GM23338 (cell line): ENCODE measurements around the gene TMEM121. TPM values are rescaled to one million over a fixed set of nuclear protein-coding genes. Genes with fewer than 3 reads are reported as not detected.

Source experiments
- ATAC-seq: fragments of 200-7000 bp; cut with Tn5 transposase; 3 replicates; pipeline ENCODE4 v1.9.1; 2020
- DNase-seq: peaks from one replicate; pipeline ENCODE4 v3.0.0-alpha.2; 2015; ENCODE audit warnings: low spot score
- H2AFZ ChIP-seq: fragments of 200-600 bp; sonication (generic); 2 replicates; pipeline ENCODE4 v1.8.0; 2016; ENCODE audit warnings: antibody characterized with exemption, mild to moderate bottlenecking, moderate library complexity
- H3F3A ChIP-seq: fragments of 200-600 bp; sonication (generic); replicated peaks from 2 replicates; pipeline ENCODE4 v1.8.0; 2017; ENCODE audit warnings: antibody characterized with exemption, mixed run types, low read depth
- H3K27ac ChIP-seq: fragments of 200-600 bp; sonication (generic); 2 replicates; pipeline ENCODE4 v1.6.1; 2016; ENCODE audit warnings: low read depth
- H3K27me3 ChIP-seq: fragments of 200-600 bp; sonication (generic); 2 replicates; pipeline ENCODE4 v1.8.0; 2016; ENCODE audit warnings: mild to moderate bottlenecking, mixed run types, moderate library complexity; ENCODE audit not compliant: insufficient read depth
- H3K36me3 ChIP-seq: fragments of 200-600 bp; sonication (generic); 2 replicates; pipeline ENCODE4 v1.8.0; 2016; ENCODE audit warnings: mild to moderate bottlenecking; ENCODE audit not compliant: insufficient read depth
- H3K4me1 ChIP-seq: fragments of 200-600 bp; sonication (generic); 2 replicates; pipeline ENCODE4 v1.8.0; 2016; ENCODE audit warnings: mild to moderate bottlenecking, moderate library complexity; ENCODE audit not compliant: insufficient read depth
- H3K4me2 ChIP-seq: fragments of 200-600 bp; sonication (generic); 2 replicates; pipeline ENCODE4 v1.7.1; 2017; ENCODE audit warnings: mixed run types
- H3K4me3 ChIP-seq: fragments of 200-600 bp; sonication (generic); 2 replicates; pipeline ENCODE4 v1.6.1; 2016; ENCODE audit warnings: mixed run types
- H3K79me2 ChIP-seq: fragments of 200-600 bp; sonication (generic); replicated peaks from 2 replicates; pipeline ENCODE4 v1.8.0; 2017; ENCODE audit warnings: mild to moderate bottlenecking; ENCODE audit not compliant: insufficient read depth
- H3K9me2 ChIP-seq: fragments of 200-600 bp; sonication (generic); 2 replicates; pipeline ENCODE4 v1.8.0; 2017; ENCODE audit not compliant: insufficient read depth
- H4K20me1 ChIP-seq: fragments of 200-600 bp; sonication (generic); replicated peaks from 2 replicates; pipeline ENCODE4 v1.8.0; 2017; ENCODE audit warnings: mild to moderate bottlenecking; ENCODE audit not compliant: insufficient read depth
- H3K27ac Mint-ChIP-seq: 2 replicates; pipeline ENCODE4 v1.8.0; 2020; ENCODE audit warnings: inconsistent platforms, mild to moderate bottlenecking, moderate library complexity, mixed read lengths
- H3K27me3 Mint-ChIP-seq: 3 replicates; pipeline ENCODE4 v1.8.0; 2022; ENCODE audit warnings: low read depth, mild to moderate bottlenecking, moderate library complexity, mixed read lengths, inconsistent platforms; ENCODE audit not compliant: insufficient read depth, poor library complexity
- H3K36me3 Mint-ChIP-seq: 3 replicates; pipeline ENCODE4 v1.8.0; 2021; ENCODE audit warnings: low read depth, mild to moderate bottlenecking, inconsistent platforms, moderate library complexity, mixed read lengths
- H3K4me1 Mint-ChIP-seq: 3 replicates; pipeline ENCODE4 v1.8.0; 2020; ENCODE audit warnings: mild to moderate bottlenecking, inconsistent platforms, mixed read lengths
- H3K4me3 Mint-ChIP-seq: 3 replicates; pipeline ENCODE4 v1.8.0; 2021; ENCODE audit warnings: moderate library complexity, mild to moderate bottlenecking, inconsistent platforms, mixed read lengths
- H3K9me3 Mint-ChIP-seq: 3 replicates; pipeline ENCODE4 v1.8.0; 2020; ENCODE audit warnings: moderate library complexity, mild to moderate bottlenecking, inconsistent platforms, mixed read lengths
- CREB1 ChIP-seq: fragments of 250-450 bp; sonication (Bioruptor Pico); IDR thresholded peaks from 2 replicates; pipeline ENCODE4 v1.5.0; 2020; ENCODE audit warnings: low read depth, mild to moderate bottlenecking, moderate library complexity
- CTCF ChIP-seq, 2 experiments: fragments of 200-600 bp in 1 of 2; sonication (generic) in 1 of 2; conservative IDR thresholded peaks; 2 replicates each; pipeline versions ENCODE4 v1.5.1 to v1.6.1; 2016 to 2017; ENCODE audit warnings: antibody characterized with exemption in 2 of 2, low read depth in 2 of 2, mild to moderate bottlenecking in 2 of 2, moderate library complexity in 1 of 2
- ETS1 ChIP-seq: IDR thresholded peaks from 2 replicates; pipeline ENCODE4 v1.6.1; 2016; ENCODE audit warnings: antibody characterized with exemption
- EZH2 ChIP-seq: fragments of 200-600 bp; sonication (generic); IDR thresholded peaks from one replicate; pipeline ENCODE4 v1.8.0; 2017; ENCODE audit warnings: antibody characterized with exemption, mild to moderate bottlenecking, low read depth; ENCODE audit not compliant: unreplicated experiment
- JUNB ChIP-seq: IDR thresholded peaks from one replicate; pipeline ENCODE4 v1.6.1; 2016; ENCODE audit warnings: antibody characterized with exemption; ENCODE audit not compliant: unreplicated experiment
- POLR2AphosphoS5 ChIP-seq: IDR thresholded peaks from 2 replicates; pipeline ENCODE4 v1.6.1; 2016; ENCODE audit warnings: antibody characterized with exemption, low read depth
- STAT1 ChIP-seq: IDR thresholded peaks from one replicate; pipeline ENCODE4 v1.6.1; 2016; ENCODE audit warnings: antibody characterized with exemption; ENCODE audit not compliant: unreplicated experiment
- ZNF114 ChIP-seq: fragments of 250-450 bp; sonication (Bioruptor Pico); IDR thresholded peaks from 2 replicates; pipeline ENCODE4 v1.5.0; 2020; ENCODE audit warnings: mild to moderate bottlenecking, moderate library complexity
- ZNF331 ChIP-seq: fragments of 250-450 bp; sonication (Bioruptor Pico); IDR thresholded peaks from 2 replicates; pipeline ENCODE4 v1.5.0; 2020; ENCODE audit warnings: low read depth, mild to moderate bottlenecking, moderate library complexity
- ZNF462 ChIP-seq: fragments of 250-450 bp; sonication (Bioruptor Pico); IDR thresholded peaks from 2 replicates; pipeline ENCODE4 v1.5.0; 2020; ENCODE audit warnings: mild to moderate bottlenecking, moderate library complexity
- polyA plus RNA-seq: library from polyadenylated mRNA; unstranded; fragments of >200 nt; fragmentation: Nextera tagmentation; extraction: Ambion mirVana; gene quantifications from 2 replicates; pipeline ENCODE4 v1.2.1, GENCODE V29; 2016
- total RNA-seq: library from RNA; depleted of rRNA; stranded (reverse); fragments of >200 nt; shearing (Covaris generic); gene quantifications from 2 replicates; pipeline ENCODE4 v1.2.3, GENCODE V29; 2014

TMEM121 gene
- total and polyA plus RNA-seq, 2 experiments from 2014 or later: 0.13 to 1.3 TPM

- H3K9me3 Mint-ChIP-seq: no peaks in the 10 kb centered on the region
- Histone ChIP-seq H2AFZ (no peak overlapping the region), H3K4me1 (no peaks in the 10 kb centered on the region), H3K79me2 (no peaks in the 10 kb centered on the region), H3K4me3 (no peak overlapping the region), H3K27ac (no peak overlapping the region), H4K20me1 (no peaks in the 10 kb centered on the region), H3K9me2 (no peaks in the 10 kb centered on the region), H3K27me3 (no peaks in the 10 kb centered on the region), H3K36me3 (no peaks in the 10 kb centered on the region), H3K4me2 (no peak overlapping the region), H3F3A (no peaks in the 10 kb centered on the region)
- no peak overlapping the region for H3K4me3 Mint-ChIP-seq
- ATAC-seq: no peak
- 0 out of 3 replicates have a peak, but pooled peaks cover 2% of the 10 kb centered on the region for H3K4me1 Mint-ChIP-seq
- H3K27me3 Mint-ChIP-seq: peaks cover 3% of the 10 kb centered on the region
- H3K27ac Mint-ChIP-seq: no peak overlapping the region; the same call in 1 of the 2 replicates
- DNase-seq: no peak
- H3K36me3 Mint-ChIP-seq: no peaks in the 10 kb centered on the region
- TF ChIP-seq CREB1 (CRISPR knock-in tag): no peak
Observed at GRCh38 chr14:105500036-105500725, 26.2 kb upstream of the TMEM121 start.

GRCh38 chr14:105500726-105501101 is 25.7 kb upstream of the TMEM121 start:
- ATAC-seq (no peak), DNase-seq (no peak)
- H3K36me3 Mint-ChIP-seq: no peaks in the 10 kb centered on the region
- no peak overlapping the region for H3K4me2 ChIP-seq
- peaks cover 3% of the 10 kb centered on the region for H3K27me3 Mint-ChIP-seq
- H3K27ac ChIP-seq: no peak overlapping the region
- H4K20me1 ChIP-seq: no peaks in the 10 kb centered on the region
- H3K27ac Mint-ChIP-seq: no peak overlapping the region; the same call in 1 of the 2 replicates
- H3K4me3 ChIP-seq: no peak overlapping the region
- H3F3A ChIP-seq: no peaks in the 10 kb centered on the region
- H3K4me3 Mint-ChIP-seq: no peak overlapping the region
- no peaks in the 10 kb centered on the region for H3K4me1 ChIP-seq
- no peaks in the 10 kb centered on the region for H3K79me2 ChIP-seq
- H3K9me3 Mint-ChIP-seq: no peaks in the 10 kb centered on the region; the same call in 2 of the 3 replicates
- no peaks in the 10 kb centered on the region for H3K27me3 ChIP-seq
- 0 out of 3 replicates have a peak, but pooled peaks cover 2% of the 10 kb centered on the region for H3K4me1 Mint-ChIP-seq
- no peaks in the 10 kb centered on the region for H3K9me2 ChIP-seq
- H2AFZ ChIP-seq: no peak overlapping the region
- no peaks in the 10 kb centered on the region for H3K36me3 ChIP-seq
- TF ChIP-seq ETS1 (no peak), EZH2 (no peak), ZNF331 (CRISPR knock-in tag) (no peak), POLR2AphosphoS5 (no peak), ZNF114 (CRISPR knock-in tag) (no peak), STAT1 (no peak), ZNF462 (CRISPR knock-in tag) (no peak), JUNB (no peak), CREB1 (CRISPR knock-in tag) (no peak), CTCF (conservative IDR thresholded peaks at IDR 0.05; ENCODE audit: low read depth in 2 of 2) (no peak)
